ENCODE measurements around the gene AP5S1. TPM values are rescaled to one million over a fixed set of nuclear protein-coding genes. Genes with fewer than 3 reads are reported as not detected.
"Not testable (repeated sequence)": the region's sequence is repeated elsewhere in the genome, so short reads cannot be mapped to it uniquely, and the experiment has no call there.

AP5S1 gene
- polyA plus RNA-seq, 3 donors: 6.6 to 10.8 (median 8.6) TPM

DNA sequence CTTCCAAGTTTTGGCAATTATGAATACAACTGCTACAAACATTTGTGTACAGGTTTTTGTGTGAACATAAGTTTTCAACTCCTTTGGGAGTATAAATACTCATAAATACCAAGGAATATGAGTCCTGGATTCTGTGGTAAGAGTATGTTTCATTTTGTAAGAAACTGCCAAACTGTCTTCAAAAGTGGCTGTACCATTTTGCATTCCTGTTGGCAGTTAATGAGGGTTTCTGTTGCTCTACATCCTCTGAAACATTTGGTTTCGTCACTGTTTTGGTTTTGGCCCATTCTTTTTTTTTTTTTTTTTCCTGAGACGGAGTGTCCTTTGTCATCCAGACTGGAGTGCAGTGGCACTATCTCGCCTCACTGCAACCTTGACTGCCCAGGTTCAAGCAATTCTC is 8.5 kb downstream of the AP5S1 start:
- Histone ChIP-seq H3K4me1 (ENCODE audit: control insufficient read depth in 1 of 2, insufficient read depth in 2 of 2, low read length in 2 of 2) (no peaks in the 10 kb centered on the region), H3K79me2 (ENCODE audit: insufficient read depth, low read length) (no peaks in the 10 kb centered on the region), H3K9ac (ENCODE audit: insufficient read depth, low read length, poor library complexity, severe bottlenecking) (no peak overlapping the region), H3K9me3 (replicated peaks in 1 of 2; ENCODE audit: control insufficient read depth in 1 of 2, insufficient read depth in 1 of 2, low read length in 2 of 2) (no peaks in the 10 kb centered on the region), H2AFZ (ENCODE audit: insufficient read depth, low read depth, low read length, poor library complexity, severe bottlenecking) (no peak overlapping the region), H3K27ac (ENCODE audit: low read depth in 1 of 2, low read length in 2 of 2) (no peak overlapping the region), H4K20me1 (ENCODE audit: insufficient read depth, low read length) (no peaks in the 10 kb centered on the region), H3K36me3 (replicated peaks in 1 of 2; ENCODE audit: control insufficient read depth in 1 of 2, insufficient read depth in 2 of 2, low read length in 2 of 2) (peaks cover 26 to 47% of the 10 kb centered on the region in 2 donors), H3K4me2 (replicated peaks; ENCODE audit: extremely low read depth, low read length, poor library complexity, severe bottlenecking) (no peak overlapping the region), H3K4me3 (replicated peaks in 1 of 3; ENCODE audit: low read depth in 2 of 3, low read length in 3 of 3) (no peak overlapping the region), H3K27me3 (ENCODE audit: control insufficient read depth in 2 of 2, insufficient read depth in 2 of 2, low read length in 2 of 2) (no peaks in the 10 kb centered on the region)
- DNase-seq: no peak
- intact Hi-C loops (cut with micrococcal nuclease): loop anchor here in 1 of 2 donors (10.0 kb wide), 1 partner anchor 64 kb away; the partner anchor contains the start of gene ADISSP
- H3K9me3 Mint-ChIP-seq: peaks cover 0 to 5% (median 0%) of the 10 kb centered on the region in 7 donors
- peaks cover 37 to 54% of the 10 kb centered on the region in 2 donors for H3K36me3 Mint-ChIP-seq
- H3K27ac Mint-ChIP-seq: no peak overlapping the region
- H3K4me3 Mint-ChIP-seq: no peak overlapping the region
- H3K27me3 Mint-ChIP-seq (ENCODE audit: low read depth in 3 of 3): no peaks in the 10 kb centered on the region
- peaks cover 8% of the 10 kb centered on the region for H3K4me1 Mint-ChIP-seq
- WGBS (ENCODE audit: insufficient coverage): 52% methylated on average over 3 of the region's 3 CpGs
- TF ChIP-seq, protein P1, sequence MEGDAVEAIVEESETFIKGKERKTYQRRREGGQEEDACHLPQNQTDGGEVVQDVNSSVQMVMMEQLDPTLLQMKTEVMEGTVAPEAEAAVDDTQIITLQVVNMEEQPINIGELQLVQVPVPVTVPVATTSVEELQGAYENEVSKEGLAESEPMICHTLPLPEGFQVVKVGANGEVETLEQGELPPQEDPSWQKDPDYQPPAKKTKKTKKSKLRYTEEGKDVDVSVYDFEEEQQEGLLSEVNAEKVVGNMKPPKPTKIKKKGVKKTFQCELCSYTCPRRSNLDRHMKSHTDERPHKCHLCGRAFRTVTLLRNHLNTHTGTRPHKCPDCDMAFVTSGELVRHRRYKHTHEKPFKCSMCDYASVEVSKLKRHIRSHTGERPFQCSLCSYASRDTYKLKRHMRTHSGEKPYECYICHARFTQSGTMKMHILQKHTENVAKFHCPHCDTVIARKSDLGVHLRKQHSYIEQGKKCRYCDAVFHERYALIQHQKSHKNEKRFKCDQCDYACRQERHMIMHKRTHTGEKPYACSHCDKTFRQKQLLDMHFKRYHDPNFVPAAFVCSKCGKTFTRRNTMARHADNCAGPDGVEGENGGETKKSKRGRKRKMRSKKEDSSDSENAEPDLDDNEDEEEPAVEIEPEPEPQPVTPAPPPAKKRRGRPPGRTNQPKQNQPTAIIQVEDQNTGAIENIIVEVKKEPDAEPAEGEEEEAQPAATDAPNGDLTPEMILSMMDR (IDR thresholded peaks at IDR 0.05): no peak

DNA sequence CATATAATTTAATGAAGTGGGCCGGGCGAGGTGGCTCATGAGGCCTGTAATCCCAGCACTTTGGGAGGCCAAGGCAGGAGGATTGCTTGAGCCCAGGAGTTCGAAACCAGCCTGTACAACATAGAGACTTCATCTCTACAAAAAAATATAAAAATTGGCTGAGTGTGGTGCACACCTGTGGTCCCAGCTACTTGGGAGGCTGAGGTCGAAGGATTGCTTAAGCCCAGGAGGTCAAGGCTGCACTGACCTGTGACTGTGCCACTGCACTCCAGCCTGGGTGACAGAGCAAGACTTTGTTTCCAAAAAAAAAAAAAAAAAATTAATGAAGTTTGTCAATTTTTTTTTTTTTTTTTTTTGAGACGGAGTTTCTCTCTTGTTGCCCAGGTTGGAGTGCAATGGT is 9.5 kb downstream of the AP5S1 start:
- not testable (repeated sequence) for H3K27me3 ChIP-seq (ENCODE audit: control insufficient read depth in 2 of 2, insufficient read depth in 2 of 2, low read length in 2 of 2); H3K27ac ChIP-seq (ENCODE audit: low read depth in 1 of 2, low read length in 2 of 2); H3K79me2 ChIP-seq (ENCODE audit: insufficient read depth, low read length); H3K4me1 ChIP-seq (ENCODE audit: control insufficient read depth in 1 of 2, insufficient read depth in 2 of 2, low read length in 2 of 2); H3K9me3 ChIP-seq (replicated peaks in 1 of 2; ENCODE audit: control insufficient read depth in 1 of 2, insufficient read depth in 1 of 2, low read length in 2 of 2); H3K27ac Mint-ChIP-seq; H3K27me3 Mint-ChIP-seq (ENCODE audit: low read depth in 3 of 3); H3K4me3 ChIP-seq (replicated peaks in 1 of 3; ENCODE audit: low read depth in 2 of 3, low read length in 3 of 3); H2AFZ ChIP-seq (ENCODE audit: insufficient read depth, low read depth, low read length, poor library complexity, severe bottlenecking); H3K9ac ChIP-seq (ENCODE audit: insufficient read depth, low read length, poor library complexity, severe bottlenecking); H3K4me1 Mint-ChIP-seq; DNase-seq; H3K4me3 Mint-ChIP-seq; H3K9me3 Mint-ChIP-seq; H3K4me2 ChIP-seq (replicated peaks; ENCODE audit: extremely low read depth, low read length, poor library complexity, severe bottlenecking); H4K20me1 ChIP-seq (ENCODE audit: insufficient read depth, low read length)
- WGBS (ENCODE audit: insufficient coverage): no CpG with 5 or more reads among the region's 5 CpGs
- H3K36me3 ChIP-seq (replicated peaks in 1 of 2; ENCODE audit: control insufficient read depth in 1 of 2, insufficient read depth in 2 of 2, low read length in 2 of 2): peaks cover 17 to 36% of the 10 kb centered on the region in 2 donors
- intact Hi-C loops (cut with micrococcal nuclease): loop anchor here in 1 of 2 donors (10.0 kb wide), 1 partner anchor 65 kb away; the partner anchor contains the start of gene ADISSP
- peaks cover 28 to 43% of the 10 kb centered on the region in 2 donors for H3K36me3 Mint-ChIP-seq

All from CD14-positive monocyte (primary cell).